Suprapubic skin (tissue), 3 donors: ENCODE results near the gene RASA4.
"Not testable (repeated sequence)": the region's sequence is repeated elsewhere in the genome, so short reads cannot be mapped to it uniquely, and the experiment has no call there.

Experiments
- CTCF ChIP-seq, 2 donors: fragments of 200-600 bp in 1 of 2; fragments of 450-650 bp in 1 of 2; sonication (generic) in 1 of 2; IDR thresholded peaks; one replicate each; pipeline ENCODE4 v1.5.1; 2016 to 2019; ENCODE audit warnings: antibody characterized with exemption in 2 of 2, mild to moderate bottlenecking in 1 of 2, moderate library complexity in 1 of 2
- EP300 ChIP-seq: sonication (generic); formaldehyde crosslinking; IDR thresholded peaks from one replicate; pipeline ENCODE4 v1.6.1; 2017; ENCODE audit warnings: antibody characterized with exemption

GRCh38 chr7:102614873-102615272 is 1.7 kb downstream of the RASA4 start:
- TF ChIP-seq CTCF (IDR thresholded peaks at IDR 0.05); EP300: not testable (repeated sequence)
